GM18858 (cell line): ENCODE results near the gene ZDHHC17.

Experiments used
- ATAC-seq: cut with Tn5 transposase; IDR thresholded peaks from one replicate; pipeline ENCODE4 v1.9.1; 2021; ENCODE audit not compliant: unreplicated experiment

Gene ZDHHC17

GRCh38 chr12:76874491-76875190 is 110.7 kb downstream of the ZDHHC17 start:
- no peak for ATAC-seq

- no peak for ATAC-seq
Measured at GRCh38 chr12:76876696-76877229, 112.8 kb downstream of the ZDHHC17 start.

- ATAC-seq = peak; percentile 7
Measured at GRCh38 chr12:76878099-76878898, 114.4 kb downstream of the ZDHHC17 start.

- ATAC-seq = peak; percentile 85
Measured at GRCh38 chr12:76878899-76879709, 115.2 kb downstream of the ZDHHC17 start, which contains the start of gene CSRP2. CSRP2 (minus strand) TSS chr12:76879019; CDS start chr12:76866260, 12,759 bp downstream.

DNA sequence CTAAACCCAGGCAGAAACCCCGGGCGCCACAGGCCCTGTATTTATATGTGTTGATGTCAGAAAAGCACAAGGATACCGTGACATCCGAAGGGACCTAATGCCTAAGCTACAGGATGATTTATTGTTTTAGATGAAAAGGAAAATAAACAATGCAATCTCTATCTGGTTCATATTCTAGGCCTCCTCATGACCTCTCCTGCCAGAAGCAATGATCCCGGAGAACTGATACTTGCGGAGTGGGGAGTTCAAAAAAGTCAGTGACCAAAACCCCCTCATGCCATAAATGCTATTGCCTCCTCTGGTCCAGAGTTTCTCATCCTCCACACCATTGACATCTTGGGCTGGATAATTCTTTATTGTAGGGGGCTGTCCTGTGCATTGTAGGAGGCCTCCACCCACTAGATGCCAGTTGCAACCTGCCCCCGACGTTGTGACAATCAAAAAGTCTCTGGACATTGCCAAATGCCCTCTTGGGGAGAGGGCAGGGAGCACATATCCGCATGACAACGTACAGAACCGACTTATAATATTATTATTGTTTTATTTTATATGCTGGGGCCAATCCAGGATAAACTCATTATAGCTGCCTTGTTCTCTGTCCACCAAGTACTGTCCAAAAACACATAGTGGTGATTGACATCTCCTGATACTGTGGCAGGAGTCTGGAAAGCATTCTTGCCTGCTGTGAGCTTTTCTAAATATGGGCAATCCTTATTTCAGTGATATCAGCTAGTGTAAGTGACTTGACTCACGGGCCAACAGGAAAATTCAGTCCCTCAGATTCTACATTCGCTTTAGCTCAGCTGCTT is 116.0 kb downstream of the ZDHHC17 start:
- ATAC-seq = no peak

DNA sequence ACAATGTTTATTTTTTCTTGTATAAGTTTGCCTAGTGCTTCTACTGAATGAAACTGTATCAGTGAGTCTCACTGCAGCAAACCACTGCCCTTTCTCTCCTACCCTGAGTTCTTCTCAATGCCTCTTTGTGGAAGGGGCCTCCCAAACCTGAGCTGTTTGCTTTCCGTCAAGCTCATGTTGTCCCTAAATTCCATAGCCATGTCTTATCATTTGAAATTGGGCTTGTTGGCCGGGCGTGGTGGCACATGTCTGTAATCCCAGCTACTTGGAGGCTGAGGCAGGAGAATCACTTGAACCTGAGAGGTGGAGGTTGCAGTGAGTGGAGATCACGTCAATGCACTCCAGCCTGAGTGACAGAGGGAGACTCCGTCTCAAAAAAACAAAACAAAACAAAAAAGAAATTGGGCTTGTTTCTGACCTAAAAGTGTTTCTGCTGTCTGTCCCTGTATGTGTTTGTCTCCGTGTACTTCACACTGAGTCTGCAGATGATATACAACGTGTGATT is 116.7 kb downstream of the ZDHHC17 start:
- ATAC-seq = no peak

GRCh38 chr12:76881142-76881541 is 117.2 kb downstream of the ZDHHC17 start:
- no peak for ATAC-seq

- ATAC-seq = no peak
Measured at GRCh38 chr12:76882367-76882766, 118.5 kb downstream of the ZDHHC17 start.

DNA sequence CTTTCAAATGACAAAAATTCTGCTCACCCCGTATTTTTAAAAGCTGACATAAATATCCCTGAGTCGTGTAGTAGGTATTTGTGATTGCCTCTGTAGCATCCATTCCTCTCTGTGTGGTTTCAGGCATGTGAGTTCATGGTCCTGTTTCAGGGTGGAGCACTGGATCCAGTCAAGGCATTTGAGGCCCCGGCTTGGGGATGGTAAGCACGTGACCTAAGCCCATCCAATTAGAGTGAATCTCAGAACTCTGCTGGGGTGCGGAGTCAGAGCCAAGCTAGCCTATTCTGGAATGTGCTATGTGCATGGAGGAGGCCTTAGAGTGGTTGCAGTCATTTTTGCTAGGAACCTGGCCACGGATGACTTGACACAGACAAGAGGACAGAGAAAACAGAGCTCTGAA is 119.2 kb downstream of the ZDHHC17 start:
- ATAC-seq = no peak

GRCh38 chr12:76883811-76884210 is 119.9 kb downstream of the ZDHHC17 start:
- ATAC-seq = no peak

DNA sequence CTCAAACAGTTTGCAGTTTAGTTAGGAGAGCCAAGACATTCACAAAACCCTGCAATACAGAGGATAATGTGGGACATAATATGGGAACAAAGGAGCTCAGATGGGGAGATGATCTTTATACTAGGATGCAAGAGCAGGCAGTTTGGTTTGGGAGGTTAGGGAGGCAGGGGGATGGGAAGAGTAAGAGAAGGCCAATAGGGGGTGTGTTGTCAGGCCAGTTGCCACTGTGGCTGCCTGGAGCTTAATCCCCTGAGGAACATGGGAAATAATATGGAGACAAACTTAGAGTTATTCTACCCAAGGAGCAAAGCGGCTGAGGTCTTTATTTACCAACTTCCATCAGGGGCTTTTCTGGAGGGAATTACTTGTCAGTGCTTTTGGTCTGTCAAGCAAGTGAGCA is 124.9 kb downstream of the ZDHHC17 start:
- ATAC-seq = no peak

- ATAC-seq = no peak
Measured at GRCh38 chr12:76890151-76891143, 126.5 kb downstream of the ZDHHC17 start.

DNA sequence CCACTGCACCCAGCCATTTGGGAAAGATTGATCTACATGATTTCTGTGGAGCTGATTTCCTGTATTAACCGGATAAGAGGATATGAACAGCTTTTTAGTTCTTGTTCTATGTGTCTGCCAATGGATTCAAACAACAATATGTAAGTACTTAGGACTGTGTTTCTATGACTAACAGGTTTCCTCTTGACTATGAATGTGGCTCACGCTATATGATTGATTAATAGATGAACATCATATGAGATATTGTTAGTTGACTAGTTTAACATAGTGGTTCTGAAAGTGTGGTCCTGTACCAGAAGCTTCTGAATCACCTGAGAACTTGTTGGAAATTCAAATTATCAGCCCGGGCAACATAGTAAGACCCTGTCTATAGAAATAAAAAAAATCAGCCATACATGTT is 127.7 kb downstream of the ZDHHC17 start:
- no peak for ATAC-seq

DNA sequence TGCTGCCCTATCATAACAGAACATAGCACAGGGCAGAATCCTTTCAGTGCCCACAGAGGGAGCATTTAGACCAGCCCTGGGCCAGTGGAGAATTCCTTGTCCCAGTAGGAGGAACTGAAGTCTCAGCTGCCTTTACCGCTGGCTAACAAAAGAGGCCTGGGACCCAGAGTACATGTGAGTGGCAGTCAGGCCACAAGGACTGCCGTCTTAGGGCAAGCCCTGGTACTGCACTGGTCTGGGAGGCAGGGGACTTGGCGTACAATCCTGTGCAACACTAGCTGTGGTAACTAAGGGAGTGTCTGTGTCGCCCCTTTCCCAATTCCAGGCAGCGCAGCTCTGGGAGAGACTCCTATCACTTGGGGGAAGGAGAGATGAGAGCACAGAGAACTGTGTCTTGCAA is 131.9 kb downstream of the ZDHHC17 start:
- no peak for ATAC-seq

DNA sequence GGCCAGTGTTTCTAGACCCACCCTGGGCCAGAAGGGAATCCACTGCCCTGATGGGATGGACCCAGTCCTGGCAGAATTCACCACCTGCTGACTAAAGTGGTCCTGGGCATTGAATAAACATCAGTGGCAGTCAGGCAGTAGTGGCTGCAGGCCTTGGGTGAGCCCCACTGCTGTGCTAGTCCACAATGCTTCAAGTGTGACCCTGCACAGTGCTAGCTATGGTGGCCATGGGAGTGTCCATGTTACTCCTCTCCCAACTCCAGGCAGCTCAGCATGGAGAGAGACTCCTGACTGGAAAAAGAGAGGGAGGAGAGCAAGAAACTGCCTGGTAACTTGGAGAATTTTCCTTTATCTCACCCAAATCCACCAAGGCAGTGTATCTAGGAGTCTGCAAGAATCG is 132.4 kb downstream of the ZDHHC17 start:
- no peak for ATAC-seq

GRCh38 chr12:76898442-76898841 is 134.5 kb downstream of the ZDHHC17 start:
- no peak for ATAC-seq

DNA sequence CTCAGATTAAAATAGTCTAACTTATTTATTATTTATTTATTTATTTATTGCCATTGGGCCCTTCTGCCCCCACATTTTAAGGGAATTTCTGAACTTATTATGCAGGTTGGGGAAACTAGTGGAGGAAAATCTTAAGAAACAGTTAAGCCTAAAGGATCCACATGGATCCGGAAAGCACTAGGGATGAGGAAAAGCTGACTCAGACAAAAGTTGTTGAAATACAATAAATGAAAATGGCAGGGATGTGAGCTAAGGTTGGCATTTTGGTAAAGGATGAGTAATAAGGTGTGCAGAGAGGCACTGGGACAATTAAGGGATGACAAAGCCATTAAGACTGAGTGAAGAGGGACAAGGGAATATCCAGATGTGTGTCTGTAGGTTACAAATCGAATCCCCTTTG is 135.6 kb downstream of the ZDHHC17 start:
- ATAC-seq = no peak

DNA sequence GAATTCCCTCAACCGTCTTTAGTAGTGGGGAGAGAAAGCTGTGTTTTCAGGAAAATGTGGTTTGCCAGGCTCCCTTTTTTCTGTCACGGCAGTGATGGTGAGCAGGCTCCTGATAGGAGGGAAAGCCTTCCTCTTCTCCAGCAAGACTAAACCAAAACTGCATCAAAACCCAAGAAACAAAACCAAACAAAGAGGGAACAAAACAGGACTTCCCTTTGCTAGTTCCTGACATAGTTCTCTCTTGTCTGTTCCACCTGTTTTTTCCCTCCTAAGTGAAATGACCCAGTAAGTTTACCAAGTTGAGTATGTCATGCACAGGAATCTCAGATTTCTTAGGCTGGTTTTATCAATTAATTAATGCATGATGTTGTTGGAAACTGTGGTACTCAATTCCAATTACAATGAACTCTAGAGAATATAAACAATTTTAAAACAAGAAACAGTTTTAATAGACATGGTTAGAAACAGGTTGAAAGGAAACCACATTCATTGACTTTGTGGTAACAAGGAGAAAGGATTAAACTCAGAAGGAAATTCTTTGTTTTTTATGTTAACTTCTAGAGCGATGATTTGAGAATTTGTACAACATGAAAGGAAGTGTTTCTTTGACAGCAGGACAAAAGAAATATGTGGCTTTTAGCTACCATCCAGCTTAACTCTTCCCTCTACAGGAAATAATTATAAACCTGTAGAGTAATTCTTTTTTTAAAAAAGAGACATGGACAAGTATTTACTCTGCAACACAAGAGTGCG is 137.9 kb downstream of the ZDHHC17 start:
- ATAC-seq = no peak
